8988T (cell line): ENCODE measurements around the gene SOX13.

Source experiments
- DNase-seq: peaks from one replicate; pipeline ENCODE4 v3.0.0; 2011

SOX13 gene

DNA sequence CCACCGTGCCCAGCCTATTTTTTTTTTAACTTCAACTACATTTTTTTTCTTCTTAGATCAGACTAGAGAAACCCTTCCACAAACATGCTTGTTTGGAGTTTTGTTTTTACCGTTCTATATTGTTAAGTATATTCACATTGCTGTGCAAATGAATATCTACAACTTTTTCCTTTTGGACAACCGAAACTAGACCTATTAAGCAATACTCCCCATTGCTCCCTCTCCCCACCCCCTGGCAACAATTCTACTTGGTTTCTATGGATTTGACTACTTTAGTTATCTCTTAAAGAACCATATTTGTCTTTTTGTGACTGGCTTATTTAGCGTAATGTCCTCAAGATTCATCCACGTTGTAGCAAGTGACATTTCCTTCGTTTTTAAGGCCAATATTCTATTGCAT, 59.8 kb downstream of the SOX13 start:
- no peak for DNase-seq

DNA sequence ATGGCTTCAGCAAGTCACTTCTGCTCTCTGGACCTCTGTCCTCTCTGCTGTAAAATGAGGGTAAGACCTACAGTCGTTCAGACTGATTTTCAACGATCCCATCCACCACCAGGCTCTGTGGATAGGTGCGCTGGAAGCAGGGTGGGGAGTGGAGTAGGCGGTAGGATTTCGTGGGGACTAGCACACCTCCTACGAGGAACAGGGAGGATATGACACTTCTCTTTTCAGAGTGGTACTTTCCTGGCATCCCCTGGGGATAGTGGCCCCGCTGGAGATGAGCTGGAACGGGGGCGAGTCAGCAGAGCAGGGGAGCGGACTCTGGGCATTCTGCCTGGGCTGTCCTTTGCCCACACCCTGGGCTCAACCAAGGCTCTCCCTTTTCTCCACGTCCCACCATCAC, 61.2 kb downstream of the SOX13 start:
- no peak for DNase-seq

DNA sequence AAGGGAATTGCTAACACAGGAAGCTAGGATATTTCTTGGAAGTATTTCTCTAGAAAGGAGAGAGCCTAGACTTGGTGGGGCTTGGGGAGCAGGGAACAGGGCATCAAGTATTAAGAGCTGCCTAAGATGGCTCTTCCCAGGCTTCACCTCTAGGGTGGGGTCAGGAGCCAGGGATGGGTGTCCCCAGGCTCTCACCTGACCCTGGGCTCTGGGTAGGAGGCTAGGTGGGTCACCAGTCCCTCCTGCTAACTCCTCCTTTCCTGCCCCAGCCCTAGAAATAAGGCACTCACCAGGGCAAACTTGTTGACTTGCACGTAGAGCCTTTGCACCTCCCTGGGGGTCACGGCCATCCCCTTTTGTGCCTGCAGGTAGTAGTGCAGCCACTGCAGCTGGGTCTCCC, 63.9 kb downstream of the SOX13 start:
- no peak for DNase-seq

DNA sequence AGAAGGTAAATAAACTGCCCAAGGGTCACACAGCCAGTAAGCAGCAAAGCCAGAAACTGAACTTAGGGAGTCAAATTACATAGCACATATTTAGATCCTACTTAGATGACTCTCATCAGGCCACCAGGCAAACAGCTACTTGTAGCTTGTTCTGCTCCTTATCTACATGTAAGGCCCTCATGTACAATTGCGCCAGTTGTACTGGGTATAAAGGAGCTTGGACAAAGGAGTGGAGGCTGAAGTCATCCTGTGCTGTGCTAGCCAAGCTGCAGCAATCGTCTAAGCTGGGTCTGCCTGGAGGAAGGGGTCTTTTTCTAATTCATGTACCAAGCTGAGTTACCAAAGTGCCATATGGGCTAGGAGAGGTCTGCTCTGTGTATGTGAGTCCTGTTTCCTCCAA, 66.2 kb downstream of the SOX13 start:
- no peak for DNase-seq

DNA sequence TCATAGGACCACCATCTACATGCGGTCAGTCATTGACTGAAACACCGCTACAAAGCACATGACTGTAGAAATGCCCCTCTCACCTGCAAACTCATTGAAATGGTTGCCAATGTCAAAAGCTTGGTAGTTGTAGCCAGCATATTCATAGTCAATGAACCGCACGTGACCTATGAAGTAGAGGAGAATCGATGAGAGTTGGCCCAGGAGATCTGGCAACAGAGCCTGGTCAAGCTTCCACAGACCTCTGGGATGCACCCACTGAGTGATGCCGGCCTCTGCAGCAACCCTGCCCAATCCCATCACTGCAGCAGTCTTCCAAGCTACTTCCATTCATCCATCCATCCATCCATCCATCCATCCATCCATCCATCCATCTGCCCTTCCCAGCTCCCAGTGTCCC, 67.0 kb downstream of the SOX13 start:
- DNase-seq: no peak

DNA sequence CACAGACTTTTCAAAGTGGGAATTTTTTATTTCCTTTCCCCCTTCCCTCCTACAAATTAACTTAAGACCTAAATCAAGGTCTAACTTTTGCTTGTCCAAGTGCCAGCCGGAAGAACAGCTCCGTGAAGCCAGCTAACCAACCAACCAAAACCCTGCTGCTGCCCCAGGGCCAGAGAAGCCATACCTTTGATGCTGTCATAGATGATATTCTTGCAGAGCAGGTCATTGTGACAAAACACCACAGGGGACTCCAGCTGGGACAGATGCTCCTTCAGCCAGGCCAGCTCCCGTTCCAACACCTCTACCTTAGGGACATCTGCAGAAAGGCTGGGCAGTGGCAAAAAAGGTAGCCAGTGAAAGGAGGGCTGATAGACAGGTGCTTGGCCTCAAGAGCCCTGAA, 68.2 kb downstream of the SOX13 start:
- no peak for DNase-seq

DNA sequence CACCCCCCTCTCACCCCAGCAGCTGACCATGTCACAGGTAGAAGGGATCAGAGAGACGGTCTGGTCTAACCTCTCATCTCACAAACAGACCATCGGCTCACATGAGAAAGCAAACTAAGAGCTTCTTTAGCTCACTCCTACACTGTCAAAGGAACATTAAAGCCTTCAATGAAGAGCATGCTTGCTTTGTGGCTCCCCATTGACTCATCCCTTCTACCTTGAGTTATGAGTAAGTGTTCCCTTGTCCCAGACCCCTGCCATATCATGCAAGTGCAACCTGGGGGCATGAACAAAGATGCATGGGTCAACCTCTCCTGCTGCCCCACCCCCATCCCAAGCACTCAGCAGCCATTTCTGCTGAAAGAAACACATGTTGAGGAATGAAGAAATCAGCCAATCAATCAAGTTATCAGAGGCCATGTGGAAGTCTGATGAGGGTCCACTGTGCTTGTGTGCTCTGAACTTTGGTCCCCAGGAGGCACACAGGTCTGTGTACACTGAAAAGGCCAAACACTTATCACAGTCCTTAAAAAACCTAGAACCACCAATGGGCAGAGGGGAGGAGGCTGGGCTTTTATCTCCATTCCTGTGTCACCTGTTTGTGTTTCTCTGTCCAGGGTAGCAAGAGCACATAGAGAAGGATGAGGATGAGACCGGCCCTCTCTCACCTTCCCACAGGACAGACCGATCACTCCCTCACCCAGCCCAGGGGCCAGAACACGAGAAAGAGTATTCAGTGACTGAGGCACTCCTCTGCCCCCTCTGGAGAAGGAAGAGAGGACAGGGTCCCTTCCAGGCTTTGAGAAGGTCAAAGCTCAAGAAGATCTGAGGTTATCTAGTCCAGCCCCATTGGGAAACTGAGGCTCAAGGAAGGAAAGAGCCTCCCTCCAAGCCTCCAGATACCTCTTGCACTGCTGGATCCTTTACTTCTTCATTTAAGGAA, 69.4 kb downstream of the SOX13 start:
- DNase-seq: no peak

DNA sequence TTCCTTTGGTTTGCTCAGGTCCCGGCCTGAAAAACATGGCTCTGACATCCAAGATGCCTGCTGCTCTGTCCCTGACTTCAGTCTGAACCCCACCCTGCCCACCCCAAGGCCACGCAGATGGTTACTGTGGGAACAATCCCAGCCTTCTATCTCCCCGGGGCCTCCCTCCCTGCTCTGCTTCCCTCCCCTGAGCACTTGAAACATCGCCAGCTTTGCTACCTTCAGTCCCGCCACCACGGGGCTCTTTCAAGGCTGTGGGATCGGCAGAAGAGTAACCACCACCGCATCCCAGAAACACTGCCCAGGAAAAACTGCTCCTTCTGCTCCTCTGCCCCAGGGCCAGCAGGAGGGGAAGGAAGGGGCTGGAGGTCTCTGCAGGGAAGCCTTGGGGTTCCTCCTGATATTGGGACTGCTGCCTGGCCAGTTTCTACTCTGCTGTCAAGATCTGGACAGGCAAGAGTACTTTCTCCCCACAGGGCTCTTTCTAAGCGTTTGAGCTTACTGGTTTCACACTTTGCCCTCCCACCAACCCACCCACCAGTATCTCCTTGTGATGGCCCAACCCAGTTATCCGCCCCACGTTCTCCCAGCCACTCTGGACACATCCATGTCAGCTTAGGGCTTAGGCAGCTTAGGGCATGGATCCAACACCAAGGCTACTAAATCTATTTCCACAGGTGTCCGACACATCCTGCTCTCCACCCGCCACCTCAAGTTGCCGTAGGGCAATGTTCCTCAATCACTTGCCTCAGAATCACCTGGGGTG, 70.5 kb downstream of the SOX13 start:
- no peak for DNase-seq

DNA sequence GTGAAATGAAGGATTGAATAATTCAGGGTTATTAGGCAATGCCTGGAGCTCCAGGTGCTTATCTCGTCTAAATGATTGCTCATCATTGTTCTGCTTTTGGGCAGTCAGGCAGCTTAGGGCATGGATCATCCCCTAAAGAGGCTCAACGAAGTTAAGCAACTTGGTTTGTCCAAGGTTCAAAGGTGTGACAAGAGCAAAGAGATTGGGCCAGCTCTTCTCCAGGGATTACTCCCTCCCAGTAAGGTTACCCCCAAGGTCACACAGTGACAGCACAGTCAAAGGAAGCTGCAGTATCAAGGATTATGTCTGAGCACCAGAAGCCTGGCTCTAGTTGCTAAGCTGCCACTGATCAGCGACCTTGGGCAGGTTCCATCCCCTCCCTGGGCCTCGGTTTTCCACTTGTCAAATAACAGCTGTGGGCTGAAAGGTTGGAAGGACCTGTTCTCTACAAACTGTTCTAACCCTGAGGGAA, 72.2 kb downstream of the SOX13 start:
- no peak for DNase-seq

DNA sequence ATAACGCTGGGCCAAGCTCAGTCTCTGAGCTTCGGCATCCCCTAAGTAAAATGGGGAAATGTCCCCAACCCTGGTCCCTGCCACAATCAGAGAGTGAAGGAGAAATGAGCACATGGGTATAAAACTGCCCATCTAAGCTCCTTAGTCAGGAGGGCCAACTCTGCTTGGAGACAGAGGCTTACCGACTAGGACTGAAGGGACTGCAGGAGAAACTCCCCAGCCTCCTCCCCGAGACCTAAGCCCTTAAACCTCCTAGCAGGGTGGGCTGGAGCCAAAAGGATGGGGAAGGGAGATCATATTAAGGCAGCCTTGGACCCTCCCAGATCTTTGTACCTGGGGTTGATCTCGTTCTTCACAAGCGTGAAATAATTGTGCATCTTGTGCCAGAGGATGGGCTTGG, 73.4 kb downstream of the SOX13 start:
- peak; percentile 8 for DNase-seq

DNA sequence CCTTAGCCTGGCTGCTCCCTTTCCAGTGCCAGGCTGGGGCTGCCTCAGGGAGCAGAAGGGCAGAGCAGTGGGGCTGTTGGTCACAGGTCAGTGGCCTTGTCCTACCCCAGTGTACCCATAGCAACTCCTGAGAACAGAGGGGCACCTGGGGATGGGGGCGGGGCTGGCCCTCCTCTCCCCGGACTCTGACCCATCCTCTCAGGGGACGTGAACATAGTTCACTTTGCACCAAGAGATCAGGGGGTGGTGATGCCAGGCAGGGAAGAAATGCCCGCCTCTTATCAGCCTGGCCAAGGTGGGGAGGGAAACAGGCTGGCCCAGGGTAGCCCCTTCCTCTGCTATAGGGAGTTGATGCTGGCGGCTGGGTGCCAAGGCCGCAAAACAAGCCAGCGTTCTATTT, 74.0 kb downstream of the SOX13 start:
- DNase-seq: peak; percentile 20

DNA sequence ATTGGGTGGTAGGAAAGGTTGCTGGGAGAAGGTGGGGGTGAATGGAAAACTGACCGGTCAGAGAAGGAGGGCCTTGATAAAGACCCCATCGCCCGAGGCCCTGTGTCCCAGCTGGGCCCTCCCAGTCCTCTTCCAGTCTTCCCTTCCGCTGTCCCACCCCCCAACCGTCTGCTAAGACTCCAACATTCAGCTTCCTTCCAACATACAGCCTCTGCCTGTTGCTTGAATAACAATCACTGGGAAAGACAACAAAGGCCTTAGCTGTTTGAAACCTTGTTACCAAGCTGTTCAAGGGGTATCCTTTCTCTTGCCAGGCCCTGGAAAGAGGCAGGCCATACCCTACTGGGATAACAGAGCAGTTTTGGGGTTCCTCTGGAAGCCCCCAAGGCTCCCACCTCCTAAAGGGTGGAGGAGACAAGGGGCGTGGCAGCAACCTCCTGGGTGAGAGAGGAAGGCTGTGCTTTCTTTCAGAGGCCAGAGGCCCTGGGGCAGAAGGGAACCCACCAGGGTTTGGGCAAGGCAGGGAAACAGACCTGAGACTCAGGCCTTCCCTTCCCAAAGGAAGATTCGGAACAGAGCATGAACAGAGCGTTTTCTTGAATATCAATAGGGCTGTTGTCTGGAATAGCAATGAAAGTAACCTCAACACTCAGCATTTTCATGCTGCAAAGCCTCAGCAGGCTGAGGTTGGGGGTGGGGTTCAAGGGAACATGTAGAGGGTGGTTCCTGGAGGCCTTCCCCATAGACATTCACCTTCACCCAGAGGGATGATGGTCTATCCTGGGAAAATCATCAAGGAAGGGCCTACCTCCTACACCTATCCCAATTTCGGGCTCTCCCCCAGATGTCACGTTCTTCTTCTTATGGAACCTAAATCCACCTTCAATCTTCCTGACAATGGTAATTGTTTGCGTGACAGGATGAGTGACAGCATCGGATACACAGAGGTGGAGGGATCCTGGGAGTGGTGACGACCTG, 74.8 kb downstream of the SOX13 start:
- DNase-seq: peak; percentile 5

DNA sequence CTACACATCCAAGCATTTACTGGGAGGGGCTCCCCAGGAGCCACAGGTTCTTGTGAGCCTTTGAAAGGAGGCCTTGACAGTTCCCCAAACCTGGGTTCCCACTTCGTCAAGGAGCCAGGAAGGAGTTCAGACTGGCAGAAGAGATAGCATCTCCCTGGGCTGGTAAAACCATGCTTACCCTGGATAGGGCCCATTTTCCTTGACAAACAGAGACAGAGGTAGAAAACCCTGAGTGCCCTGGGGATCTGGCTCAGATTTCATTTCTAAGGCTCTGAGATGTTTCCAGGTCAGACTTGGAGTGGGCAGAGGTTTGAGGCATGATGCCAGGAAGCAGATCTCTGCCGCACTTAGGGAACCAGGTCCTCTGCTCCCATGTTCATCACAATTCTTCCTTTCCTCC, 76.2 kb downstream of the SOX13 start:
- peak; percentile 4 for DNase-seq

DNA sequence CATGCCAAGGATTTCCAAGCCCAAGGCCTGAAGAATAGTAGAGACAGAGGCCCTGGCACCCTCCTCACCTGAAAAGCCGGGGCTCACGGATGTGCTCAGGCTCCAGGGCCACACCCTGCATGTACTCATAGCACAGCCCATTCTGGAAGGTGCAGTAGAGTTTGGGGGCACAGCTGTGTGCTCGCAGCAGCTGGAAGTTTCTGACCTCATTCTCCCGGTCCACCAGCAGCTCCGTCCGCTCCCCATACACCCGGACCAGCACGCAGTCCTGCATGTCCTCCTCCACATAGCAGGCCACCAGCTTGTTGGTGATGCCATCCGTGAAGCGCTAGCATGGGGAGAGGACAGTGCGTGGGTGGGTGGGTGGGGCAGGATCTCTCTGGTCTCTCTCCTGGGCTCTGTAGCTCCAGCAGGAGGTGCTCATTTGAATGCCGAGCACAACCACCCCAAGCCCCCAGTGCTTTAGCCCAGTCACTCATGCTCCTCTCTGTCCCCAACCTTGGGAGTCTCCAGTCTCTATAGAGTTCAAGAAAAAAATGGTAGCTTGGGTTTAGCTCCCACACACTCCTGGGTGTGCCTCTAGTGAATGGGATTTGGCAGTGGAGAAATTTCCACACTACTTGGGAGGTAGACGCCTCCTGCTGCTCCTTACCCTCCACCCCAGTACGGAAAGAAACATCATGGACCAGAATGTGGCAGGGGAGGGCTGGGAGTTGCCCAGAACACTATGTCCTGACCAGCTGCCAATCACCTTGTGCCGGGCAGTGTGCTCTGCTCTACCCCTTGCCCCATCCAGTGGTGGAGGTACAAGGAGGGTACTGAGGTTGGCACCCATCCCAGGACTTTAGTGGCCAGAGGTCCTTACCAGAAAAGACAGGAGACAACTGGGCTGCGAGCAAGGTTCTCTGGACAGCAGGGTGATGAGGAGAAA, 77.0 kb downstream of the SOX13 start:
- peak; percentile 14 for DNase-seq

DNA sequence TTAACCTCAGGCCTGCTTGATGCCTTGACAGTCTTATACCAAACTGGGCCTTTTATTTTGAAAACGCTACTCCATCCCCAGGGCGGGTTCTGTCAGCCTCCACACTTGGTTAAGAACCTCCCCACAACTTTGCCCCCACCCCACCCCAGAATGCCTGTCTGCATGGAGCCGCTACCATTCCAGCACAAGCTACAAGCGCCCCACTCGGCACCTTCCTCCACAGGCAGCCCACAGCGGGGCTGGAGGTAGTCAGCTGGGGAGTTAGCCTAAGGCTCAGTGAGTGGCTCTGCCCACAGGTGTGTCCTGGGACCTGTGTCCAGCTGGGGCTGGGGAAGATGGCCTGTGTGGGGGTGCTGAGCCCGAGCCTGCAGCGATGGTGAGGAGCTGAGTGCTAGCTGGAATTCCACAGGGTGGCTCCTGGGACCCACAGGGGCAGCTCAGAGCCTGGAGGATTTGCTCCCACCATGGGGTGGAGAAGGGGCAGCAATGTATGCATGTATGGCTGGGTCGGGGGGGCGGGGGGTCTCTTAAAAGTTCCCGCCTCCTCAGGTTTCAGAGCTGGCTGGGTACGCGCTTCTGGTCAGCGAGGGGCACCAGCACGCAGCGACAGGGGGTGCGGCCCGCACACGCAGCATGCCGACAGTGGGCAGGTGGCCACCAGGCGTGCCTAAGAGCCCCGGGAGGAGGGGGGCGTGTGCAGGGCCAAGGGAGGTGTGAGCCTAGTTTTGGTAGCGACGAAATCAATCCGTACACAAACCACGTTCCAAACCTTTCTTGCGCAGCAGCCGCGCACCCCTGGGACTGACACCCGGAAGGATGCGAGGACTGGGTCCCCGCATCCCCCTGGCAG, 78.0 kb downstream of the SOX13 start:
- peak; percentile 59 for DNase-seq

DNA sequence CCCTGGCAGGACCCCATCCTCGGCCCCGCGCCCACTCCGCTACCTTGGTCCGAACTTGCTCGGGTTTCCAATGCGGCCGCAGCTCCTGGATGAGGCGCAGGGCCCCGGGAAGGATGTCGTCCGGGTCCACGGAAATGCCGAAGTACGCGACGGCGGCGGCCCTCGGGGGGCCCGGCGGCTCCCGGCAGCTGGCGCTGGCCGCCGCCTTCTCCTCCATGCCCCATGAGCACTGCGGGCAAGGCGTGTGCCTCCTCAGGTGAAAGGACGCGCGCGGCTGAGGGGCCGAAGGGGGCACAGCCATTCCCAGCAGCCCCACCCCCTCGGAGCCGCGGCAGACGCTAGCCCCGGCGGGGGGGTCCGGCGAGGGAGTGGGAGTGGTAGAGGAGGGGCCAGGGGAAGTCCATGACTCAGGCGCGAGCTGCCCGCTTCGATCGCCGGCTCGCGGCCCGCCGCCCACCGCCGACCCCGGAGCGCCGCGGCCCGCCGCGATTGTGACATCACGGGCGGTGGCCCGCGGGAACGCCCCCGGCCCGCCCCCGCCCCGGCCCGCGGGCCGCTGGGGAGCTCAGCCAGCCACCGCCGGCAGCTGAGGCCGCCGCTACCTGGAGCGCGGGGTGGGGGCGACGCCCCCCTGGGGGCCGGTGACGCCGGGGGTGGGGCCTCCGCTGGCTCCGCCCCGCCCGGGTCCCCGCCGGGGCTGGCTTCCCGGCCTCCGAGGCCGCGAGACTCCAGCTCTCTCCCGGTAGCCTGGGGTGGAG, 78.8 kb downstream of the SOX13 start, which contains the start of gene ETNK2:
Gene ETNK2, minus strand, starts transcription at position 493 of the 758 bp plus-strand sequence. Its CDS starts 192 bp downstream, at position 301.
- peak; percentile 93 for DNase-seq

DNA sequence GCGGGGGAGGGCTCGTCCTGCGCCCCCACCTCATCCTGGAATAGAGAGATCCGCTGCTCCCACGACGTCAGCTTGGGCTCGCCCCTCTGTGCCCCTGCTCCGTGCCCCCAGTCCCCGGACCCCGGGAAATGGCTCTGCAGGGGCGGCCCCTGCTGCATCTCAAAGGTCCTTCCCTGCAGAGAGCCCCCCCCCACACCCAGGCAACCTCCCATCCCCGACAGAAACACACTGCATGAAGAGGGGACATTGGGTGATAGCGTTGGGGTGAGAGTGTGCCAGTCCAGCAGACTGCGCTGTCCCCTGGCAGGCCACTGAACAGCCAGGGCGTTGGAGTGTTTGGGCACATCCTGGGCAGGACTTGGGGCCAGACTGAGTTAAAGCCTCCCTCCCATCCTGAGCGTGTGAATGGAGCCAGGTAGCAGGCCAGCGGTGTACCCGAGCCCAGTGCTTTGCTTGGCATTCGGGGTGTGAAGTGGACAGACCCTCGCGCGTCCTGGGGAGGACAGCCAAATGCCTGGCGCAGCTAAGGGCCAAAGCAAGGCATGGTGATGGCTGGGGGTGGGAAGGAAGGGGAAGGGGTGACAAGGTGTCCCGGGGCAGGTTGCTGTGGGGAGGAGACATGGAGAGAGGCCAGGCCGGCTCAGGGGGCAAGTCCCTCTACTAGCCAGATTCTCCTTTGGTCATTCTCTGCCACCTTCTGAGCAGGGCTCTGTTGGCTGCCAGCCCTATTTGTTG, 79.6 kb downstream of the SOX13 start:
- DNase-seq: peak; percentile 18

DNA sequence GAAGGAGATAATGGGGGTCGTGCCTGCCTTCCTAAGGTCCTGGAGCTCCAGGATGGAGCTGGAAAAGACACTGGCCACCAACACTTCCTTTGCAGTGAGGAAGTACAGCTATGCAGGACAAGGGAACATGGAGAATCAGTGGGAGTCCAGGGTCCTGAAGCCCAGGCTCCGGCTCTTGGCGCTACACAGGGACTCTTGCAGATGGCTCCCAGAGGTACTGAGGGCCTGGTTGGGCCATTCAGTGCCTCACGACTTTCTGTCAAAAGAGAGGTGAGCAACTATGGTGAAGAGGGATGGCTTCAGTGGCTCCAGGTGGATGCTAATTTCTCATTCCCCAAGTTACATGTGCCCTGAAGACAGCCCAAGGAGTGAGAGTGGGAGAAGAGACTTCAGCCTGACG, 80.8 kb downstream of the SOX13 start:
- DNase-seq: peak; percentile 4
